ENCODE measurements around the gene SLC9B2. TPM values are rescaled to one million over a fixed set of nuclear protein-coding genes. Genes with fewer than 3 reads are reported as not detected.
A peak's percentile ranks its signal among the peaks of the same experiment; 100 is the strongest.

SLC9B2 gene
- total RNA-seq, 2 donors from 2014 or later: 5.7 to 9.4 TPM

- TF ChIP-seq CTCF (IDR thresholded peaks at IDR 0.05): no peak
- no peaks in the 10 kb centered on the region for H3K9me3 ChIP-seq
- no peaks in the 10 kb centered on the region for H3K4me1 ChIP-seq
- no peak for DNase-seq (ENCODE audit: low spot score)
- no peaks in the 10 kb centered on the region for H3K27me3 ChIP-seq
- no peaks in the 10 kb centered on the region for H3K36me3 ChIP-seq
- no peak overlapping the region for H3K27ac ChIP-seq
- H3K4me3 ChIP-seq: no peak overlapping the region
Observed at GRCh38 chr4:103029300-103029699, 47.3 kb downstream of the SLC9B2 start.

GRCh38 chr4:103026868-103027267, 49.7 kb downstream of the SLC9B2 start:
- Histone ChIP-seq H3K4me3 (no peak overlapping the region), H3K36me3 (no peaks in the 10 kb centered on the region), H3K9me3 (no peaks in the 10 kb centered on the region), H3K27ac (no peak overlapping the region), H3K27me3 (no peaks in the 10 kb centered on the region), H3K4me1 (no peaks in the 10 kb centered on the region)
- no peak for DNase-seq (ENCODE audit: low spot score)
- no peak for TF ChIP-seq CTCF (IDR thresholded peaks at IDR 0.05)

- no peaks in the 10 kb centered on the region for H3K36me3 ChIP-seq
- no peaks in the 10 kb centered on the region for H3K4me1 ChIP-seq
- no peaks in the 10 kb centered on the region for H3K27me3 ChIP-seq
- no peak for DNase-seq (ENCODE audit: low spot score)
- no peak overlapping the region for H3K27ac ChIP-seq
- TF ChIP-seq CTCF (IDR thresholded peaks at IDR 0.05): no peak
- H3K9me3 ChIP-seq: no peaks in the 10 kb centered on the region
- no peak overlapping the region for H3K4me3 ChIP-seq
Observed at GRCh38 chr4:103024996-103025395, 51.6 kb downstream of the SLC9B2 start.

GRCh38 chr4:103021120-103021519, 55.4 kb downstream of the SLC9B2 start:
- DNase-seq (ENCODE audit: low spot score): no peak
- H3K27me3 ChIP-seq: no peaks in the 10 kb centered on the region
- H3K4me1 ChIP-seq: peaks cover 0 to 5% of the 10 kb centered on the region in 2 donors
- no peak for TF ChIP-seq CTCF (IDR thresholded peaks at IDR 0.05)
- no peak overlapping the region for H3K4me3 ChIP-seq
- H3K27ac ChIP-seq: no peak overlapping the region
- no peaks in the 10 kb centered on the region for H3K36me3 ChIP-seq
- no peaks in the 10 kb centered on the region for H3K9me3 ChIP-seq

- Histone ChIP-seq H3K27ac (peak within 1 kb of the TSS; percentile 90 to 96), H3K4me3 (peak within 1 kb of the TSS; percentile 47 to 58), H3K9me3 (no peaks in the 10 kb centered on the region), H3K4me1 (peaks cover 0 to 5% of the 10 kb centered on the region in 2 donors), H3K36me3 (no peaks in the 10 kb centered on the region), H3K27me3 (no peaks in the 10 kb centered on the region)
- TF ChIP-seq CTCF (IDR thresholded peaks at IDR 0.05): no peak
- DNase-seq (ENCODE audit: low spot score): peak; percentile 96
Observed at GRCh38 chr4:103019308-103020124, 57.0 kb downstream of the SLC9B2 start, which contains the start of gene SLC9B1. Gene SLC9B1 (minus strand): TSS chr4:103019705. CDS start chr4:102991711, 27,994 bp downstream.
